GM18502 (cell line): Measurements from ENCODE around the gene FBXO44.
"Not testable (repeated sequence)": the region's sequence is repeated elsewhere in the genome, so short reads cannot be mapped to it uniquely, and the experiment has no call there.

Experiments
- ATAC-seq: cut with Tn5 transposase; IDR thresholded peaks from one replicate; pipeline ENCODE4 v1.9.1; 2021; ENCODE audit warnings: mild to moderate bottlenecking; ENCODE audit not compliant: unreplicated experiment, poor library complexity

Gene FBXO44, protein sequence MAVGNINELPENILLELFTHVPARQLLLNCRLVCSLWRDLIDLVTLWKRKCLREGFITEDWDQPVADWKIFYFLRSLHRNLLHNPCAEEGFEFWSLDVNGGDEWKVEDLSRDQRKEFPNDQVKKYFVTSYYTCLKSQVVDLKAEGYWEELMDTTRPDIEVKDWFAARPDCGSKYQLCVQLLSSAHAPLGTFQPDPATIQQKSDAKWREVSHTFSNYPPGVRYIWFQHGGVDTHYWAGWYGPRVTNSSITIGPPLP

DNA sequence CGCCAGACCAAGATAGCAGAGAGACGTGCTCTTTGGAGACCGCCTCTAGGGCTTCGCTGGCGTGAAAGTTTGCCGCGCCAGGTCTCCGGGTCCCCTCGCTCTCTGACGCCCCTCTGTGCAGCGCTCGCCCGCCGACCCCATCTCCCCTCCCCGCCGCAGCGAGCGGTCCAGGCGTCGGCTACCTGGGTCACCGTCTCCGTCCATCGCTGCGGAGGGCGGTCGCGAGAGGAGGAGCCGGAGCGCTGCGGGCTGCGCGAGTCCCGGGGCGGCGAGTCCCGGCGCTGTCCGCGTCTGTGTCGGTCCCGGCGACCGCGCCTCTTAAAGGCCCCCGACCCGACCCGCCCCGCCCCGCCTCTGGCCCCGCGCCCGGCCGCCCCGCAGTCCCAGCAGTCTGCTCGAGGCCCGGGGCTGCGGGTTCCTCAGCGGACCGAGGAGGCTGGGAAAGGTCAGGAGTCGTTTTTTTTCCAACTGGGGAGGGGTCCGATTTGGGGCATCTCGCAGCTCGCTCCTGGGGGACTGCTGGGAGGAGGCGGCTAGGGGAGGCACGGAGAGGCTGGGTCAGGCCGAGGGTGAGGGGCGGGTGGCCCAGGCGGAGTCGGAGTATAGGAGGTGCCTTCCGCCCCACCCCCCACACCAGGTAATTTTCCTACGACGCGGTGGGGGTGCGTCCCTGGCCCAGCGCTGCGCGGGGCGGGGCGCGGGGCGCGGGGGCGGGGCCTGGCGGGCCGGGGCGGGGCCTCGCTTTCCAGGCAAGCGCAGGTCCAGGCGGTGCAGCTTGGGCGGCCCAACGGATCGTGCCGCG lies at the start of gene FBXO44, which contains the start of gene FBXO2:
TSS of gene FBXO44 (plus strand) at position 741 of the 802 bp plus-strand sequence. CDS start 959 bp downstream, outside the sequence.
TSS of gene FBXO2 (minus strand) at position 293 of the 802 bp plus-strand sequence. CDS start at position 204, 89 bp downstream.
- peak; percentile 66 for ATAC-seq

DNA sequence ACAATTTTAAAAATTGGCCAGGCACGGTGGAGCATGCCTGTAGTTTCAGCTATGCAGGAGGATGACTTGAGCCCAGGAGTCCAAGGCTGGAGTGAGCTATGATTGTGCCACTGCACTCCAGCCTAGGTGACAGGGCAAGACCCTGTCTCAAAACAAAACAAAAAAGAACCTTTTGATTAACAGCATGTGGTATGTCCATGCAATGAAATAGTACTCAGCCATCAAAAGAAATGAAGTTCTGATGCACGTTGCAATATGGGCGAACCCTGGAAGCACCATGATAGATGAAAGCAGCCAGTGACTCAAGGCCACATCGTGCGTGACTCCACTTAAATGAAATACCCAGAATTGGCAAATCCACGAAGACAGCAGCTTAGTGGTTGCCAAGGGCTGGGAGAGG lies 47.9 kb upstream of the FBXO44 start:
- no peak for ATAC-seq

DNA sequence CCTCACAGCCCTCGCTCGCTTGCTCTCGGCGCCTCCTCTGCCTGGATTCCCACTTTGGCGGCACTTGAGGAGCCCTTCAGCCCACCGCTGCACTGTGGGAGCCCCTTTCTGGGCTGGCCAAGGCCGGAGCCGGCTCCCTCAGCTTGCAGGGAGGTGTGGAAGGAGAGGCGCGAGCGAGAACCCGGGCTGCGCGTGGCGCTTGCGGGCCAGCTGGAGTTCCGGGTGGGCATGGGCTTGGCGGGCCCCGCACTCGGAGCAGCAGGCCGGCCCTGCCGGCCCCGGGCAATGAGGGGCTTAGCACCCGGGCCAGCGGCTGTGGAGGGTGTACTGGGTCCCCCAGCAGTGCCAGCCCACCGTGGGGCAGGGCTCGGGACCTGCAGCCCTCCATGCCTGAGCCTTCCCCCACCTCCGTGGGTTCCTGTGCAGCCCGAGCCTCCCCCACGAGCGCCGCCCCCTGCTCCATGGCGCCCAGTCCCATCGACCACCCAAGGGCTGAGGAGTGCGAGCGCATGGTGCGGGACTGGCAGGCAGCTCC lies 46.0 kb upstream of the FBXO44 start:
- not testable (repeated sequence) for ATAC-seq

DNA sequence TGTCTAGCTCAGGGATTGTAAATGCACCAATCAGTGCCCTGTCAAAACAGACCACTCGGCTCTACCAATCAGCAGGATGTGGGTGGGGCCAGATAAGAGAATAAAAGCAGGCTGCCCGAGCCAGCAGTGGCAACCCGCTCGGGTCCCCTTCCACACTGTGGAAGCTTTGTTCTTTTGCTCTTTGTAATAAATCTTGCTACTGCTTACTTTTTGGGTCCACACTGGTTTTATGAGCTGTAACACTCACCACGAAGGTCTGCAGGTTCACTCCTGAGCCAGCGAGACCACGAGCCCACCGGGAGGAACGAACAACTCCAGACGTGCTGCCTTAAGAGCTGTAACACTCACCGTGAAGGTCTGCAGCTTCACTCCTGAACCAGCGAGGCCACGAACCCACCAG lies 45.3 kb upstream of the FBXO44 start:
- ATAC-seq = not testable (repeated sequence)

DNA sequence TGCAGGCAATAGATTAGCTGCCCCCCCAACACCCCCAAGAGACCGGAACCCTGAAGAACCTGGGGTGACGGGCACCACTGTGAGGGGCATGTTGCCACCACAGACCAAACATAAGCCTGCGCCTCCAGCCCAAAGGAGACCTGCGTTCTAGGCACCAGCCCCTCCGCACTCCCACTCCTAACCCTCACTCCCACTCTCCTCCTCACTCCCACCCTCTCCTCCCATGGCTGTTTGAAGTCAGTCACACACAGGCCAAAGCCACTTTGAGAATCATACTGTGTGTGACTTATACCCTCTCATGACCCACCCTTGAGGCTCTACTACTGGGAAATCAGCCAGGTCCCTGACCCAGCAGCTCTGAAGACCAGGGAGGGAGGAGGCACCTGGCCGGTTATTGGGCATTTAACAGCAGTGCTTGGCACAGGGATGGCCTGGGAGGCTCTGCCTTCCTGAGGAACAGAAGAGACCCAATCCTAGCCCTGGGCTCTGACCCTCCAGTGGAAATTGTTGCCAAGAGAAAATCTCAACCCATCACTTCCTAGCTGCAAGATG lies 44.0 kb upstream of the FBXO44 start:
- ATAC-seq = no peak

DNA sequence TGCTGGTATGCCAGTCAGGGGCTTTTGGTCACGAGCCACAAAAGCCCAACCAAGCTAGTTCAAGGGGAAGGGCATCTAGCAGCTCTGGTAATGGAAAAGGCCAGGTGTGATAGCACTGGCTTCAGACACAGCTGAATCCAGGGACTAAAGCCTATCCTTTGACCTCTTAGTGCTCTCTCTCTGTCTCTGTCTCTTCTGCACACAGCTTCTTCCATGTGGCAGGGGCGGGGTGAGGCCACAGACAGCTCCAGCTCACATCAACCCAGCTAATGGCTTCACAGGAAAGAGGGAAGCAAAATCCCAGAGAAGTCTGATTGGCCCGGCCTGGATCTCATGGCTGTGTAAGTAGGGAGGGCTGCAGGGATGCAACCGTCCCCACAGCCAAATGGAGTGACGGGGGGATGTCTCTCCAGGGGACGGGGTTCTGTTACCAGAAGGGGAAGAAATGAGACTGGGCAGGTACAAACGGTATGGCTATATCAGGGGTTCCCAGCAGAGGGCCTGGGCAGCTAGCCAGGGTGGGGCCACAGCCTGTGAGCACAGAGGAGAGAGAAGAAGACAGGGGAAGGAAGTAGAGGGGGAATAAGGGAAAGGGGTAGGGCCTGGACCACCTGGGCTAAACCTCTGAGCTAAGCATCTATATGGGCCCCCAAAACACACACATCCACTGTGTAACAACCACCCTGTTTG lies 42.9 kb upstream of the FBXO44 start:
- ATAC-seq = no peak

DNA sequence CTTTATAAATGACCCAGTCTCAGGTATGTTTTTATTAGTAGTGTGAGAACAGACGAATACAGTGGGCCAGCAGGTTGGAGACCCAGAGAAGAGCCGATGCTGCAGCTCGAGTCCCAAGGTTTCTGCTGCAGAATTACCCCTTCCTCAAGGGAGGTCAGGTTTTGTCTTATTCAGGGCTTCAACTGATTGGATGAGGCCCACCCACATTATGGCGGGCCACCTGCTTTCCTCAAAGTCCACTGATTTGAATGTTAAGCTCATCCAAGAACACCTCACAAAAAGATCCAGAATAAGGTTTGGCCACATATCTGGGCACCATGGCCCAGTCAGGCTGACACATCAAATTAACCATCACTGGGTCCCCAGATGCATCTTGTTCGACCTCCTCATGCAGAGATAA lies 41.3 kb upstream of the FBXO44 start:
- no peak for ATAC-seq

DNA sequence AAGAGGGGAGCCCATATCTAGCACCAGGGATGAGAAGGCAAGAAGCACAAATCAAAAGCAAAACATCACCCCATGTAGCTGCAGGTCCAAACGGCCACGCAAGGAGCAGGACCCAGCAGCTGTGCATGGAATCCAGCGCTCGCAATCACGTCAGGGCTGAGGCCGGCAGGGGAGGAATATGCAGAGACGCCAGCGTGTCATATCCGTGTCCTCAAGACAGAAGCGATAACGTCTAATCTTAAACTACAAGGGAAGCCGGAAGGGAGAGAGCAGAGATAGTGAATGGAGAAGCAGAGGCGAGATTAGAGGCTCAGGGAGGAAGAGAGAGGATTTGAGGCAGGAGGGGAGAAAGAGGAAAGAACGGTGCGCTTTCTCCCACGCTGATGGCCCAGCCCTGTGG lies 39.6 kb upstream of the FBXO44 start:
- ATAC-seq = no peak

DNA sequence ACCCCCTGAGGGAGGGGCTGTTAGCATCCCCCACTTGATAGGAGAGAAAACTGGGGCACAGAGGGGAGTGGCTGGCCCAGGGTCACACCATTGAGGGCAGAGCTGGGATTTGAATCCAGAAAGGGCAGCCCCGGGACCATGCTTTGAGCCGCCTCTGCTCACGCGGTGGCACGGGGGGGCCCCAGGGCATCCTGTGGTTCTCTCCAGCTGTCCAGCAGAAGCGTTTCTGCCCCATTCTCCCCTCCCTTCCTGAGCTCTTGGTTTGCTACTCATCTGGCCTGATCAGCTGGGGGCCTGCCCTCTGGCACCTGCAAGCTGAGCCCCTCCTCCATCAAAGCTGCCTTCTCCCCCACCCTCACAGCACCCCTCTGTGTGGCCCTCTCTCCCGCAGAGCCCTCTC lies 37.9 kb upstream of the FBXO44 start:
- ATAC-seq = no peak

DNA sequence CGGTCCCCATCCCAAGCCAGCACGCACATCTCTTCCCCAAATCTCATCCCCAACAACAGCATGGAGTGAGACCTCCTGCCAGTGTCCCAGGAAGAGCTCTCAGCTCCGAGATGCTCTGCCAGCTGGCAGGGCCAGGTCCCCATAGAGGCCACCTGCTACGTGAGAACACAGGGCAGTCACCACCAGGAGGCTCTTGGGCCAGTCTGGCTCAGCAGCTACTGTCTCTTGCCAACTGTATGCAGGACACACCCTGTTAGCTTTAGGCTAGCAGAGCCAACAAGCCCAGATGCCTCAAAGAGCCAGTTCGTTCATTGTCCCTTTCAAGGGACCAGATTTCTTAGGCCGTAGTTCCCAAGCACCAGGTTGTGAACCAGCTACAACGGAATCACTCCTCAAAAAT lies 37.4 kb upstream of the FBXO44 start:
- ATAC-seq = no peak

DNA sequence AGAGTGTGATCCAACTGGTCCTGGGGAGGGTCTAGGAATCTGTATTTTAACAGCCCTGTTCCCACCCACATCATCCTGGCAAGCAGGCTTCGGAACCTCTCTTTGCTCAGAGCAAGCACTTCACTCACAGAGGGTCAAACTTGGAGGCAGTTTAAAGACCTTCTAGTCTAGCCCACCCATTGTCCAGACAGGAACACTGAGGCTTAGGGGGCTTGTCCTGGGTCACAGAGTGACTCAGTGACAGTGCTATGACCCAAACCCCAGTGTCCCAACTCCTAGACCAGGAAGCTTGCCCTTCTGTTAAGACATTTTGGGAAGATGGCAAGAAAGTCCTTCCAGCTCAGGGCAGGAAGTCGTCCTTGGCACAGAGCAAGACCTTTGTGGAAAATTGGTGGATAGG lies 36.9 kb upstream of the FBXO44 start:
- ATAC-seq = no peak

DNA sequence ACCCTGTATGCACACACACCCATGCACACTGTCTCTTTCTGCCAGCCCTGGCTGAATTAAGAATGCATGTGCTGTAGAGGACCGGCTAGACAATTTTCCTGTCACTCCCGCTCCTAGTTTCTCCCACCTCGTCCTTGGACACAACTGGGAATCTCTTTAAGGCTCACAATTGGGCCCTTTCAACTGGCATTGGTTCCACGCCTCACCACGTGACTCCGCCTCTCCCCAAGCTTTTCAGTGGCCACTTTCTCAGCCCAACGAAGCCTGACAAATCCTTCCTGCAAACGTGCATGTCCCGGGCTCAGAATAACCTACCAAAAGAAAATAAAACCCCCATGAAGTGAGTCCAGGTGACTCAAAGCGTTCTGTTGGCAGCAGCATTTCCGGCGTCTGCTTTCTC lies 34.3 kb upstream of the FBXO44 start:
- ATAC-seq = no peak

DNA sequence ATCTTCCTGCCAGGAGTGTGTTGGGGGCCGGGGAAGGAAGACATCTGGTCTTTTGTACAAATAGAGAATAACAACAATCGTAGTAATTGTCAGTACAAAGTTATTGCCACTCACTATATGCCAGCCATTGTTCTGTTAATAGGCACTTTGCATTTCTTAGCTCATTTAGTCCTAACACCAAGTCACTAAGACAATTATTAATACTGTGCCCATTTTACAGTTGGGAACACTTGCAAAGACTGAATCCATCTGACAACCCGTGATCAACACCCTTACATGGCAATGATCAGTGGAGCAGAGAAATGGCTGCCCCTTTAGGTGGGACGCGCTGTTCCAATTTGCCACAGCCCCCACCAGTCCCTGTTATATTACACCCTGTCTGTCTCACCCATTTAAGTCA lies 33.8 kb upstream of the FBXO44 start:
- ATAC-seq = no peak

DNA sequence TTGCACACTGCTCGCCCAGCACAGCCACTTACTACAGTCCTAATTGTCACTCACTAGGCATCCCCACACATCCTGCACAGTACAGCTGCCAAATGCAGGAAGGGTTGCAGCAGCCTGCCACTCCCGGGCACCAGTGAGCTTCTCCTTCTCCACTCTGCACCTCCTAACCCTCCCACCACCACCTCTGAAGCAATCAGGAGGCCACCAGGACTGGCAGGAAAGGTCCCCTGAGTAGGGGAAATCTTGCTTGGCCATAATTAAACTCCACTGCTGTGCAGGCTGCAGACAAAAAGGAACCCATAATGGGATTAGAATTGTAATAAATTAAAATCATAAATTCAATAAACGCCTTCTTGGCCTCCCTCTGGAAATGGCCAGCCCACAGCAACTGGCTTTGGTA lies 32.3 kb upstream of the FBXO44 start:
- no peak for ATAC-seq

DNA sequence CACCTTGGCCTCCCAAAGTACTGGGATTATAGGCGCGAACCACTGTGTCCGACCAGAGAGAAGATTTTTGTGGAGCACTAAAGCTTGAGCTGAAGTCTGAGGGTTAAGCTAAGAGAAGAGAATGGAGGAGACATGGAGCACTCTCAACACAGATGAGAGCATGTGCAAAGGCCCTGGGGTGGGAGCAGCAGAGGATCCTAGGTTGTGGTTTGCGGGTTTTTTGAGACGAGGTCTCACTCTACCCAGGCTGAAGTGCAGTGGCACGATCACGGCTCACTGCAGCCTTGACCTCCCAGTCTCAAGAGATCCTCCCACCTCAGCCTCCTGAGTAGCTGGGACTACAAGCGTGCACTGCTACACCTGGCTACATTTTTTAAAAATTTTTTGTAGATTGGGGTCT lies 31.0 kb upstream of the FBXO44 start:
- ATAC-seq = no peak

DNA sequence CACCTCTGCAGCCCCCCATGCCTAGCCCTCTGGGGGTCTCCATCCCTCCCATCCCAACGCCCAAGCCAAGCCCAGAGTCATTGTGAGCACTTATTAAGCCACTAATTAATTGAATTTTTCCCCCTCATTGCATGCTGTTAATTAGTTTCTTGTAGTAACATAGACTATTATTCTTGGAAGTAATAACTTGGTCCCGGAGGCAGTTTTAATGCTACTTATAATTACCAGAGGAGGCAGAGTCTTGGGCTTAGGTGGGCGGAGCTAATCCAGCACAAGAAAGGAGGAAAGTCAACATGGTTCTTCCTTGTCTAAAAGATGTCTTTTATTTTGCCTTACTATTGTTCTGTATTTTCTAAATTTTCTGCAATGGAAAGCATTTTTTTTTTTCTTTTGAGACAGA lies 28.1 kb upstream of the FBXO44 start:
- ATAC-seq = no peak

DNA sequence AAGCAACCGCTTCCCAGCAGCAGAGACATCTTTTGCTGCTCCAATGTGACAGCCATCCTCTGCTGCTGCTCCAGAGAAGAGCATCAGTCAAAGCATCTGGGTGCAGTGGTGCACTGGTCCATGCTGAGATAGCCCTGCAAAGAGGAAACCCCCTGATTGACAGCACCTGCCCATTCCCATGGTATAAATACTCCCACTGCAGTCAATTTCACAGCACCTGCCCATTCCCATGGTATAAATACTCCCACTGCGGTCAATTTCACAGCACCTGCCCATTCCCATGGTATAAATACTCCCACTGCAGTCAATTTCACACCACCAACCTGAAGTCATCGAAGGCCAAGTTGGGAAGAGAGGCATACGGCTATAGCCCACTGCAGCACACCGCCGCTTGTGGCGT lies 25.9 kb upstream of the FBXO44 start:
- ATAC-seq = no peak

DNA sequence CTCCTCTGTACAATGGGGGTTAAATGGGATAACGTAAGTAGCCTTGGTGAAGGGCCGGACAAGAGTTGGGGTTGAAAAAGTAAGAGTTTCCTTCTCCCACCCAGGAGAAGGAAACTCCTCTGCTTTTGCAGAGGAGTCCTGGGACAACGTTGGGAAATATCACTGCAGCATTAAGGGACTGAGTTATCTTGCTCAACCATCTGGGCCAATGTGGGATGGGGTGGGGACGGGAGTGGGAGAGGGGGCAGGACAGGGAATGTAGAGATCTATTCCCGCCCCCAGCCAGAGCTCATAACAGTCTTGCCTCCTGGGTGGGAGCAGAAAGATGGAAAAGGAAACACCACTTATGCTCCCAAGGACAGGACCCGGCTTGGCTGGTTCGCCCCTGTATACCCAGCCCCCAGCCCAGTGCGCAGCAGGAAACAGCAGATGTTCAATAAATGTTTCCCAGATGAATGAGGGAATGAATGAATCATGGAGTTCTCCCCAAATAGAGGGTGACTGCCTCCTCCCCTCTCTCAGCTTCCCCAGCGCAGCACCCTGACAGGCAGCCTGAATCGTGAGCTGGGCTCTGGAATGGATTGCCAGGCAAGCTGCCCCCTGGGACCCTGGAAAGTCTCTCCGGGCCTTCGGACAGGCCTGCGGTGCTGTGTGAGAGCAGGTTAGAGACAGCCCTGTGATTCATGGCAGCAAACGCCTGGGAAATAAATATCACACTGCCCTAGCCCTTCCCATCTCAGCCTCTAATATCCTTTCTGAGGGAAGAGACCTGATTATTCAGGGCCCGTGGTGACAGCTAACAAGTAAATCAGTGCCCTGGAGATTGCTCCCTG lies 25.3 kb upstream of the FBXO44 start:
- no peak for ATAC-seq

DNA sequence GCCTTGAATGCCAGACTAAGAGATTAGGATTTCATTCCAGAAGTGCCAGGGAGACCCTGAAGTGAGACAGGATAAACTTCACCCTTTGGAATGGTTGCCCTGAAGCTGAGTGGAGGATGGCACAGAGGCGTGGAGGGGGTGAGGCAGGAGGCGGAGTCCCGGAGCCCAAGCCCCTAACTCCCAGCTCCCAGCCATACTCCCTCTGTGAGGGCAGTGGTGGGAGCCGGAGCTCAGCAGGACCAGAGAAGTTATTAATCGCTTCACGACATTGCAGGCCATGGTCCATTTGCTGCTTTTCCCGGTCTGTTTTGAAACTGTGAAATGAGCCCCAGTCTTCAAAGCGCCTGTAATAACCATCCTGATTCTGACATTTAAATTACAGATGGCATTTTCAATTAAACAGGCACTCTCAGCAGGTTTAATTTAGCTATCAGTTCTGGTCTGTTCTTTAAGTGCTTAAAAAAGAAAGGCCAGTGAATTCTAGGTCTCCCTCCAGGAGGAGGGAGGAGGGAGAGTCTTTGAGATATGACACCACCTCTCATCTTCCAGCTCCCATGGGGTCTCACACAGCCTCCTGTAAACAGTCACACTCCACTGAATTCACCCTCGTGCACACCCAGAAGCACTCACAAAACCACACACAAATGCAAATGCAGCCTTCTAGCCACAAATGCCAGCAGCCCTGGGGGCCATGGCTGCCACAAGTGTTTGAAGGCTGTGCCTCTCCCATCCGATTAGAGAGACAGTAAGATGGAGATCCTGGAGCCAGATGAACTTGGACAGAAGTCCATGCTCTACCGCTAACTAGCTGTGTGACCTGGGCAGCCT lies 20.1 kb upstream of the FBXO44 start:
- no peak for ATAC-seq
